Endothelial cell of umbilical vein (primary cell): Measurements from ENCODE around the gene PRKACG. TPM values are rescaled to one million over a fixed set of nuclear protein-coding genes. Genes with fewer than 3 reads are reported as not detected.

ENCODE experiments used
- BruUV-seq: library from RNA; stranded (reverse); fragments of 400-500 nt; replicated peaks from 2 replicates; lab custom pipeline; 2021; lab: Mats Ljungman, UMichigan
- CTCF ChIA-PET: fragments of 300-600, 350-600 bp; sonication (Branson Sonifier 250); formaldehyde crosslinking; loops from one replicate; lab custom pipeline; 2021; ENCODE audit warnings: antibody characterized with exemption, inconsistent platforms; lab: Charles Lee
- POLR2A ChIA-PET: fragments of 300-600, 350-600 bp; sonication (Branson Sonifier 250); formaldehyde crosslinking; loops from one replicate; lab custom pipeline; 2021; ENCODE audit warnings: antibody characterized with exemption, inconsistent platforms; lab: Charles Lee
- DNase-seq: peaks from one replicate; pipeline ENCODE4 v3.0.0-alpha.2; 2011; ENCODE audit warnings: low read depth, low spot score
- FAIRE-seq: peaks from 2 replicates; lab custom pipeline; 2011; peaks lifted over from hg19 to GRCh38; lab: Jason Lieb, UNC
- H2AFZ ChIP-seq: 2 replicates; pipeline ENCODE4 v1.6.0; 2012; ENCODE audit warnings: low read depth, low read length, control low read depth, inconsistent platforms
- H3K27ac ChIP-seq: 2 replicates; pipeline ENCODE4 v1.5.1; 2011; ENCODE audit warnings: low read depth, mild to moderate bottlenecking, control low read depth, low read length, moderate library complexity; ENCODE audit not compliant: insufficient read depth
- H3K27me3 ChIP-seq, 2 experiments: 2 replicates each; pipeline versions ENCODE4 v1.6.0 to v1.6.1; 2011; ENCODE audit warnings: low read length in 2 of 2, mixed read lengths in 1 of 2; ENCODE audit not compliant: control insufficient read depth in 2 of 2, insufficient read depth in 2 of 2
- H3K36me3 ChIP-seq, 2 experiments: 2 replicates in 1 of 2; 3 replicates in 1 of 2; pipeline ENCODE4 v1.5.1; 2011; ENCODE audit warnings: low read length in 2 of 2, mild to moderate bottlenecking in 1 of 2, moderate library complexity in 1 of 2; ENCODE audit not compliant: control insufficient read depth in 2 of 2, insufficient read depth in 2 of 2; ENCODE audit errors: extremely low read depth in 1 of 2
- H3K4me1 ChIP-seq: 3 replicates; pipeline ENCODE4 v1.5.1; 2011; ENCODE audit warnings: mild to moderate bottlenecking, low read length; ENCODE audit not compliant: control insufficient read depth, insufficient read depth; ENCODE audit errors: extremely low read depth
- H3K4me2 ChIP-seq: 2 replicates; pipeline ENCODE4 v1.6.1; 2011; ENCODE audit warnings: low read length, control low read depth, mixed read lengths; ENCODE audit not compliant: insufficient read depth
- H3K4me3 ChIP-seq, 3 experiments: fragments of 200-600 bp in 1 of 3; sonication (generic), shearing (Covaris generic) in 1 of 3; replicated peaks in 1 of 3; 2 replicates each; pipeline ENCODE4 v1.5.1; 2011 to 2016; ENCODE audit warnings: control low read depth in 3 of 3, low read length in 3 of 3, mild to moderate bottlenecking in 2 of 3, inconsistent platforms in 1 of 3, low read depth in 1 of 3, moderate library complexity in 1 of 3; ENCODE audit not compliant: insufficient read depth in 1 of 3
- H3K79me2 ChIP-seq: 2 replicates; pipeline ENCODE4 v1.6.0; 2012; ENCODE audit warnings: low read length, inconsistent platforms; ENCODE audit not compliant: control insufficient read depth, insufficient read depth
- H3K9ac ChIP-seq: replicated peaks from 2 replicates; pipeline ENCODE3; 2011; ENCODE audit warnings: low read length, control low read depth; ENCODE audit not compliant: insufficient read depth; ENCODE audit errors: extremely low read depth
- H3K9me1 ChIP-seq: replicated peaks from 3 replicates; pipeline ENCODE4 v1.6.0; 2011; ENCODE audit warnings: mild to moderate bottlenecking, low read length; ENCODE audit not compliant: control insufficient read depth, insufficient read depth; ENCODE audit errors: extremely low read depth
- H3K9me3 ChIP-seq: replicated peaks from 2 replicates; pipeline ENCODE4 v1.5.1; 2012; ENCODE audit warnings: low read length, inconsistent platforms; ENCODE audit not compliant: control insufficient read depth, insufficient read depth
- H4K20me1 ChIP-seq: replicated peaks from 2 replicates; pipeline ENCODE3; 2011; ENCODE audit warnings: mild to moderate bottlenecking, low read length; ENCODE audit not compliant: control insufficient read depth, insufficient read depth; ENCODE audit errors: extremely low read depth
- CTCF ChIP-seq, 2 donors: IDR thresholded peaks; 1 replicate in 1 of 2; 2 replicates in 1 of 2; pipeline ENCODE4 v1.5.1; 2011; ENCODE audit warnings: low read length in 2 of 2, mild to moderate bottlenecking in 2 of 2, moderate library complexity in 2 of 2, control low read depth in 1 of 2, inconsistent platforms in 1 of 2, low read depth in 1 of 2; ENCODE audit not compliant: insufficient read depth in 1 of 2; ENCODE audit errors: extremely low read depth in 1 of 2
- EZH2 ChIP-seq: IDR thresholded peaks from 2 replicates; pipeline ENCODE4 v1.6.1; 2012; ENCODE audit warnings: borderline replicate concordance, low read depth, mild to moderate bottlenecking, moderate library complexity, low read length, inconsistent platforms; ENCODE audit not compliant: severe bottlenecking
- FOS ChIP-seq: IDR thresholded peaks from 2 replicates; pipeline ENCODE4 v1.6.1; 2011; ENCODE audit warnings: mild to moderate bottlenecking, low read length, moderate library complexity, borderline replicate concordance; ENCODE audit not compliant: insufficient read depth
- GATA2 ChIP-seq: IDR thresholded peaks from 2 replicates; pipeline ENCODE4 v1.7.0; 2011; ENCODE audit warnings: low read depth, mild to moderate bottlenecking, moderate library complexity, mixed read lengths, low read length; ENCODE audit not compliant: insufficient read length, insufficient read depth
- JUN ChIP-seq: IDR thresholded peaks from 2 replicates; pipeline ENCODE4 v1.6.1; 2011; ENCODE audit warnings: borderline replicate concordance, low read depth; ENCODE audit not compliant: insufficient read length, insufficient read depth
- MAX ChIP-seq: IDR thresholded peaks from 2 replicates; pipeline ENCODE4 v1.6.1; 2011; ENCODE audit not compliant: insufficient read depth, insufficient read length
- MYC ChIP-seq: IDR thresholded peaks from one replicate; pipeline ENCODE4 v1.6.1; 2011; ENCODE audit warnings: mild to moderate bottlenecking, low read depth, low read length
- POLR2A ChIP-seq: IDR thresholded peaks from 2 replicates; pipeline ENCODE4 v1.6.1; 2012; ENCODE audit warnings: low read depth, mild to moderate bottlenecking, control low read depth, low read length
- POLR2AphosphoS5 ChIP-seq: IDR thresholded peaks from 2 replicates; pipeline ENCODE4 v1.6.1; 2012; ENCODE audit warnings: low read depth, mild to moderate bottlenecking, control low read depth, low read length, moderate library complexity; ENCODE audit not compliant: insufficient read depth
- dilution Hi-C: fragments of 300-500 bp; cut with MboI; formaldehyde crosslinking; loops from one replicate; pipeline ENCODE4 v1.15.0; 2019; ENCODE audit warnings: low sequenced_read_pairs; ENCODE audit not compliant: extremely low pct_ligation_motif_present
- intact Hi-C: fragments of 100-400 bp; cut with micrococcal nuclease; formaldehyde crosslinking; loops from one replicate; pipeline ENCODE4 v1.10.0; 2022
- polyA plus RNA-seq, 4 experiments: library from polyadenylated mRNA; depleted of rRNA in 3 of 4; stranded (reverse) in 3 of 4; unstranded in 1 of 4; fragments of >200 nt; gene quantifications; 2 replicates each; pipeline versions ENCODE4 v1.2.1 to v1.2.3, GENCODE V29; 2011 to 2012; ENCODE audit warnings: missing spikeins in 1 of 4
- total RNA-seq: library from RNA; stranded (reverse); gene quantifications from 2 replicates; pipeline ENCODE4 v1.2.3, GENCODE V29; 2021

The PRKACG gene
- total and polyA plus RNA-seq, 2 donors (not counting 3 experiments of a cell fraction or from before 2014, with no cell fraction given), result not detected

GRCh38 chr9:68978066-68978465 is 35.8 kb downstream of the PRKACG start:
- FAIRE-seq (no peak), DNase-seq (no peak)
- BruUV-seq, result no TSS peak
- Histone ChIP-seq H2AFZ (no peak overlapping the region), H3K4me2 (no peak overlapping the region), H3K36me3 (no peaks in the 10 kb centered on the region), H3K9me1 (no peaks in the 10 kb centered on the region), H3K4me1 (no peaks in the 10 kb centered on the region), H3K27me3 (peaks cover 0 to 3% of the 10 kb centered on the region in 2 experiments), H4K20me1 (no peaks in the 10 kb centered on the region), H3K9me3 (no peaks in the 10 kb centered on the region), H3K4me3 (no peak overlapping the region), H3K9ac (no peak overlapping the region), H3K79me2 (no peaks in the 10 kb centered on the region), H3K27ac (no peak overlapping the region)
- intact Hi-C loops (no loop called here), dilution Hi-C loops (no loop called here)
- CTCF ChIA-PET, result no interaction called here
- POLR2A ChIA-PET, result no interaction called here
- TF ChIP-seq JUN (no peak), MAX (no peak), MYC (no peak)

GRCh38 chr9:68975365-68976043 is 38.4 kb downstream of the PRKACG start:
- Histone ChIP-seq H3K9me1 (no peaks in the 10 kb centered on the region), H3K27me3 (no peaks in the 10 kb centered on the region), H4K20me1 (no peaks in the 10 kb centered on the region), H3K9me3 (no peaks in the 10 kb centered on the region), H3K4me2 (no peak overlapping the region), H3K36me3 (no peaks in the 10 kb centered on the region), H3K4me1 (no peaks in the 10 kb centered on the region), H3K79me2 (no peaks in the 10 kb centered on the region), H3K9ac (no peak overlapping the region), H3K27ac (no peak overlapping the region), H2AFZ (no peak overlapping the region), H3K4me3 (no peak overlapping the region)
- POLR2A ChIA-PET, result no interaction called here
- no peak for TF ChIP-seq CTCF (IDR thresholded peaks at IDR 0.05; ENCODE audit: extremely low read depth in 1 of 2, insufficient read depth in 1 of 2, low read depth in 1 of 2, low read length in 2 of 2)
- TF ChIP-seq EZH2, result no peak
- no peak for TF ChIP-seq JUN
- no peak for TF ChIP-seq POLR2A
- TF ChIP-seq MYC, result no peak
- TF ChIP-seq MAX, result no peak
- TF ChIP-seq GATA2, result no peak
- no peak for TF ChIP-seq FOS
- TF ChIP-seq POLR2AphosphoS5, result no peak
- no peak for DNase-seq
- CTCF ChIA-PET, result interaction anchor here (1.3 to 1.7 kb wide), 2 partner anchors 12 to 24 kb away, joined by 3 to 5 read pairs; no protein-coding TSS in a partner anchor
- FAIRE-seq, result no peak
- intact Hi-C loops (no loop called here), dilution Hi-C loops (no loop called here)
- BruUV-seq, result no TSS peak
